Activated CD4-positive, alpha-beta T cell treated with anti-CD3 and anti-CD28 coated beads, Interleukin-2, Interleukin-6, amounts not matched to agents 100 ng/mL and 50 ng/mL, durations not matched to agents 16 hours and 8 hours (primary cell): ENCODE results near the gene PACSIN2.
"Not testable (repeated sequence)": the region's sequence is repeated elsewhere in the genome, so short reads cannot be mapped to it uniquely, and the experiment has no call there.

Experiments used
- DNase-seq: peaks from one replicate; pipeline ENCODE4 v3.0.0-alpha.2; 2020

Gene PACSIN2

GRCh38 chr22:42942351-42942750 lies 72.6 kb downstream of the PACSIN2 start:
- DNase-seq = no peak

DNA sequence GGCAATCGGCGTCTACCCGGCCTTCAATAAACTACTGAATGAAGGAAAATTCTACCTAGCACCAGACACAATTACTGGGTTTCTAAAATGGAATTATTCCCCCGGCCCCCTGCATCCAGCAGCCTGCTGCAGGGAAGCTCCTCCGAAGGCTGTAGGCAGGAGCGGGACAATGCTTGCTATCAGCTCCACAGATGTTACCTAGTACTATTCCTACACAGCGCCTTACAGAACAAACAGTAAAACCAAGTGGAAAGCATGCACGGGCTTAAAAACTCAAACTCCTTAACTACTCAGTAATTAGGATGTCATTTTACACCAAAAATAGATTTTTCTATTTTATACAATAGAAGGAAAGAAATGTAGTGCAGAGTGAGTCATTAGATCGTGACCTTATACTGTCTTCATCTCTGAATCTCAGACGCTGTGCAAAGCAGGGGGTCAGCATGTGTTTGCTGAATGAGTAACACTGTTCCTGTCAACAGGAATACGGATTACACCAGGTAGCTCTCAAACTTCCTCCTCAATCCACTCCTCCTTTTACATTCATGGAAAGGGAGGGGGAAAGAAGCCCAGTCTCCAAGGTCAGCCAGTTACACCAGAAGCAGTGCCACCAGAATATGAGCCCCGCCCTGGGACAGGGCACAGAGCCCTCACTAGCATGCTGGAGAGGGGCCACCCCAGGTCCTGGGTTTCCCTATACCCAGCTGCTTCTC lies 74.9 kb downstream of the PACSIN2 start:
- no peak for DNase-seq

- no peak for DNase-seq
Measured at GRCh38 chr22:42939451-42939881, 75.5 kb downstream of the PACSIN2 start.

DNA sequence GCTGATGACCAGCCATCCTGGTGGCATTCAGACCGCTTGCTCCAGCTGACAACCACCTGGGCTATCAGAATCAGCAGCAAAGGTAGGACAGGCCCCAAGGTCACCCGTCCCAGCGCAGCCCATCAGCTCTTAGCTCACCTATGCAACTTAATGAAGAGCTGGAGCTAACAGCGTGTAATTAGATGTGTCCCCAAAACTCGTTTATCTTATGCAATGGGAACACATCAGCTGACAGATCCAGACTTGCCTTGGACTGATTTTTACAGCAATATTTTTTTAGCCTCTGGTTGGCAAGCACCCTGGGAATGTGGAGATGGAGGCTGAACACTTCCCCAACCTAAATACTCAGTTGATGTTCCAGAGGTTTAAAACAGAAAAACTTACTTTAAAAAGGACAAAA lies 76.0 kb downstream of the PACSIN2 start:
- DNase-seq = no peak

DNA sequence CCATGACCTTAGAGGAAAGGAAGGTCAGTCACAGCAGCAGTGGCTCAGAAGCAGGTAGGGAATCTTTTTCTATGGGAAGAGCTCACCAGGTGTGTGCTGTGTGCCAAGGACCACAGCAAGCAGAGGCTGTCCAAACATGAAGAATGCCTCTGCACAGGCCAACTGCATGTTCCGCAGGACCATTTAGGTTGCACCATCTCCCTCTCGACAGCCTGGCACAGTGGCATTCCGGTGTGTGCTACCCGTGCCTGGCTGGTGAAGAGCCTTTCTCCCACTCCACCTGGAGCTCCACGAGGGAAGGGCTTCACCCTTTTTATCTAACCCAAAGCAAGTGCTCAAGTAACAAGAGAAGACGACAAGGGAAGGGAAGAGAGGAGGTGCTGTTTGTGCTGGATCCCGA lies 76.5 kb downstream of the PACSIN2 start:
- DNase-seq = no peak

DNA sequence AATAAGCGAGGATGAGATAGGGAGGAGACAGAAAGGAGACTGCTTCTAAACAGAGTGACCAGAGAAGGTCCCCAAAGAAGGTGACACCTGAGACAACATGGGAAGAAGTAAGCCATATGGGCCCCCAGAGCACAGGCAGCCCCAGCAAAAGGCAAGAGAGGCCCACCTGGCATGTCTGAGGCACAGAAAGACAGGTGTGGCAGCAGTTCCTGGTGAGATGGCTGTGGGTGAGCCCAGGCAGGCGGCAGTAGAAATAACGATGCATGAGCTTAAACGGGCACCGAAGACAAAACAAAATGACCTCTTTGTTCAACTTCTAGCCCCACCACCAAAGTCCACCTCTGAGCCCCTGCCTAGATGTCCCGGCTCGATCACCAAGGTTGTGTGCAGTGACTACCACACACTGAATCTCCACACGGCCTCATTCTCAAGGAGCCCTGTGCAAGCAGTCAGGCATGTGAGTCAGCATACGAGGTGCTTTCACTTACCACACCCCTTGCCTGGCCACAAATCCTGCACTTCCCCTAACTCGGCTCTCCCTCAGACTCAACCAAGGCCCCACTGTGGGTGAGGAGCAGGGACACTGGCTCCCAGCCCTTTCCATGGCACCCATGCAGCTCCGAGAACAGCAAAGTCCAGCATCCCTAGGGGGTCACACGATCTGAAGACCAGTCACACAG lies 77.6 kb downstream of the PACSIN2 start:
- peak; percentile 55 for DNase-seq

DNA sequence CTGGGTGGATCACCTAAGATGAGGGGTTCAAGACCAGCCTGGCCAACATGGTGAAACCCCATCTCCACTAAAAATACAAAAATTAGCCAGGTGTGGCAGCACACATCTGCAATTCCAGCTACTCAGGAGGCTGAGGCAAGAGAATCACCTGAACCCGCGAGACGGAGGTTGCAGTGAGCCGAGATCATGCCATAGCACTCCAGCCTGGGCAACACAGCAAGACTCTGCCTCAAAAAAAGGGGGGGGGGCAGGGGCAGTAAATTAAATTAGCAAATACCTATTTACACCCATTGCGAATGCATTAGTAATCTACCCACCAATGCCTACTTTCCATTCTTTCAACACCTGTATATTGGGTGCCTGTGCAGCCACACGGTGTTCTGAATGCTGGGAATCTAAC lies 78.3 kb downstream of the PACSIN2 start:
- DNase-seq = not testable (repeated sequence)

DNA sequence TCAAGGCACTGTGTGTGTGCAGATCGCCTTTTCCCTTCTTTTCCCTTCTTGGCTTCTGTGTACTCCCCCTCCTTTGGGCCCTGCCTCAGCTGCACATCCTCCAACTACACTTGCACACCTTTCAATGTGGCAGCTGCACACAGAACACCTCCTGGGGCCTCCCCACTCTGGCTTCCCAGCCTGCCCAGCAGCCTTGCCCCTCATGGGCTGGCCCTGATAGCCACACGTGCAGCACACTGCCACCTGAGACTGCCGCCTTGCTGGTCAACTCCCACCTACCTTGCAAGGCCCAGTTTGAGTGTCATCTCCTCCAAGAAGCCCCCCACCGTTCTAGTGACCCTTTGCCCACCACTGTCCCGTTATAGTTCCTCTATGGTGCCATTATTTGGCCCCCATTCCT lies 80.6 kb downstream of the PACSIN2 start:
- DNase-seq = no peak

GRCh38 chr22:42933485-42934091 lies 81.4 kb downstream of the PACSIN2 start:
- DNase-seq = peak; percentile 42

DNA sequence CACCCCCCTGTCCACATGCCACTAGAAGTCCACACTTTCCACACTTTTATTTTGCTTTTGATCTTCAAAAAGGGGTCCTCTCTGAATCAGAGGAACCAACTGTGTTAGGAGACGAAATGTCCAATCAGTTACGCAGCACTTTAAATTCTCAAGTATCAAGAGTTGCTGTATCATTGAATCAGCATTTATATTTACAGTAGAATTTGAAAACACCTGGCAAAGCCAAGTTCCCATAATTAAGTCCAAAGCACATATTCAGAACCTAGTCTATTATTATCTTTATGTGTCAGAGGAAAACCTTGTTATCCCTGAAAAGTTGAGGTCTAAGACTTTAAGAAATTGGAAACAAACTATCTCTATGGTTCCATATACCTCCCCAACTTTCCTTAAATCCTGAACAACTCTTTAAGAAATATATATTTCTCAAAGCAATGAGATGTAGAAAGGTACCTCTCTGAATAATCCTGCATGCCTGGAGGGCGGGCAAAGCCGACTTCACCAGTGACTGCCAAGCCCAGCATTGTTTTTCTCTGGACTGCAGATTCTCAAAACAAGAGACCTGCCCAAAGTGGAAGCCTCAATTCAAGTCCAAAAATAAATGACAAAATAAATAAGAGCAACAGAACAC lies 82.0 kb downstream of the PACSIN2 start:
- no peak for DNase-seq

DNA sequence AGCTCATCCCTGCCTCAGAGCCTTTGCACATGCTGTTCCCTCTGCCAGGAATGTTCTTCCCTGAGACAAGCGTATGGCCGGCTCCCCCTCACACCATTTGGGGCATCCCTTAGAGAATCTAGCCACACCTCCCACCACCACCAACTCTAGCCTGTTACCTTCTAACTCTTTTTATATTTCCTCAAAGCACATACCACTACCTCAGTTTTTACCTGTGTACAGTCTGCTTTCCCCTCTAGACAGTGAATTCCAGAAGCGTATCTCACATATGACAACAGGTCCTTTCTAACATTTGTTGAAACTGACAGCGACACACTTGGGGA lies 82.8 kb downstream of the PACSIN2 start:
- DNase-seq = no peak

GRCh38 chr22:42931421-42932196 lies 83.3 kb downstream of the PACSIN2 start:
- DNase-seq = peak; percentile 11

DNA sequence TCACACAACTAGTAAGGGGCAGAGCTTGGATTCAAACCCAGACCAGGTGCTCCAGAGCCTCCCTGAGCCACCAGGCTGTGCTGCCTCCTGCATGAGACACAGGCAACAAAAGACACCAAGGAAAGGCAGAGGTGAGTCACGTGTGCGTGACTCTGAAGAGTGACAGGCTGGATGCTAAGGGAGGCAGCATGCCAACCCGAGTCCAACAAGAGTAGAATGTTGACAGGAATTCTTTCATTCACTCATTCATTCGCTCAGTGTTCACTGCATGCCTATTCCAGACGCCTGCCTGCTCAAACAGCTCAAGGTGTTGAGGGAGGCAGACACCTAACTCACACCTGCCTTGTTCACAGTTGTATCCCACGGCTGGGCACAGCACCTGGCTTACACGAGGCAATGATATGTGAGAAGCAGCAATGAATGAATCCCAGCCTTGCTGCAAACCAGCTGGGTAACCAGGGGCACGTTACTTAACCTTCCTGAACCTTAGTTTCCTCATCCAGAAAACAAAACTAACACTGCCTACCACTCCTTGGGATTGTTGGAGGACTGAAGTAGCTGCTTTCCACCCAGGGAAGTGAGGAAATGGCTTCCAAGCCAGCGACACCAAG lies 84.0 kb downstream of the PACSIN2 start:
- peak; percentile 15 for DNase-seq

GRCh38 chr22:42929838-42930155 lies 85.2 kb downstream of the PACSIN2 start:
- no peak for DNase-seq

DNA sequence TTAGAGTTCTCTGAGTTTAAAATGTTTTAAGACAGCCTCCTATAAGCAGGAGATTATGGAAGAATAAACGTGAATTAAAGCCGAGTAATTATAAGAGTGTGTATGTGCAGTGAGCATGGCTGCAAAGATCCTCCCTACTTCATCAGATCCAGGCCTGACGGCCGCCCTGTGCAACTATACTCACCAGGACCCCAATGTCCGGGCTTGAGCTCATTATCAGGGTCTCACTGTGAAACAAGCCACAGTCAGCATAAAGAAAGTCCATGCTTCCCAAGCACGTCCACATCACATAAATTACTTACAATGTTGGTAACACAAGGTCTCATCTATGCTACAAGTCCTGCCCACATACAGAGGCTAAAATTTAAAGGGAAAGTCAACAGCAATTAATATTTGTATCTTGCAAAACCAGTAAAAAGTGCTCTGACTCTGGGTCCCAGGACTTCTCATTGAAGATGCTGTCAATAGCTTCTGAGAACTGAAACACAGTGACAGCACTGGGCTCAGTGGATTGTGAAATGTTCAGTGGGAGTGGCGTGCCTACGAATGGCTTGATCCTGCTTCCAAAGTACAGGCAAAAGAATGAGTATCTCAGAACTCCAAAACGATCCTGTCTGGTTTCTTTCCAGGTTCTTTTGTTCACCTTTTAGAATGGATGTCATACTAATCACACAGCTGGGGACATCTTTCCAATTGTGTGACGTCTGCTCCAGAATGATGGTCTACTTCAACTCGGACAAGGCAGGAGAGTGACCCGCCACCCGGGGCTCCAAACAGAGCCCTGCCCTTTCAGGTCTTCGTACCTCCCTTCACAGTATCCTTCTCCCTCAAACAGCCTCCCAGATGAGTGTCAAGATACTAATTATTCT lies 85.7 kb downstream of the PACSIN2 start:
- DNase-seq = no peak

- DNase-seq = no peak
Measured at GRCh38 chr22:42927966-42928365, 87.0 kb downstream of the PACSIN2 start.

DNA sequence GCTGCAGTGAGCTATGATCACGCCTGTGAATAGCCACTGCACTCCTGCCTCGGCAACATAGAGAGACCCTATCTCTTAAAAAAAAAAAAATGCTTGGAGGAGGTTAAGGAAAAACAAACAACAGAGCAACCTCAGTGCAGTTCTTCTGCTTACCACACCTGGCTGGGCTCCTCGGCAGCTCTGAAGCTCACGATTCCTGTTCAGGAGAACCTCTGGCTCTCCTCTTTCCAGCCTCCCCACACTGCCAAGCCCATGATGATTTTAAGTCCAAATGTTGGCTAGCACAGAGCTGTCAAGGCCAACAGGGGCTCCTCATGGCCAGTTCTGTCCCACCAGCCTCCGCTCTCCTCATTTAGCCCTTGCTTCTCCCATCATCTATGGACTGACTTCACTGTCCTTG lies 88.2 kb downstream of the PACSIN2 start:
- DNase-seq = no peak

- no peak for DNase-seq
Measured at GRCh38 chr22:42926104-42926503, 88.8 kb downstream of the PACSIN2 start.

GRCh38 chr22:42925598-42925997 lies 89.4 kb downstream of the PACSIN2 start:
- no peak for DNase-seq

- not testable (repeated sequence) for DNase-seq
Measured at GRCh38 chr22:42925031-42925430, 89.9 kb downstream of the PACSIN2 start.

DNA sequence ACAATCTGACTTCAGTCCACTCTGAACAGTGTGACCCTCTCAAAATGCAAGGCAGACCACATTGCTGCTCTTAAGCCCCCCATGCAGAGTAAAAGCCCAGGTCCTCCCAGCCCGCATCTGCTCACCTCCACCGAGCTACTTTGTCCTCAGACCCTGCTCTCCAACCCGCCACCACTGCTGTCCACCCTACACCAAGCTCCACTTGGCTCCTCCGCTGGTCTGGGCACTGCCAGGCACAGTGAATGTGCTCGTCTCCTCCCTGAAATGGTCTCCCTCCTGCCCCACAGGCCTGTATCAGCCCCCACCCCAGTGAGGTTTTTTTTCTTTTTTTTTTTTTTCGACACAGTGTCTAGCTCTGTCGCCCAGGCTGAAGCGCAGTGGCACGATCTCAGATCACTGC lies 90.5 kb downstream of the PACSIN2 start:
- no peak for DNase-seq
